Stomach (tissue), 9 donors: ENCODE results near the gene SPATA6L. TPM values are rescaled to one million over a fixed set of nuclear protein-coding genes. Genes with fewer than 3 reads are reported as not detected.
A peak's percentile ranks its signal among the peaks of the same experiment; 100 is the strongest.

Source experiments
- DNase-seq, 2 donors: peaks; one replicate each; pipeline versions ENCODE4 v3.0.0 to v3.0.0-alpha.2; 2013 to 2019
- H3K27ac ChIP-seq, 5 donors: fragments of 200-600 bp in 4 of 5; sonication (generic) in 4 of 5; one replicate each; pipeline ENCODE4 v1.5.1; 2013 to 2019; ENCODE audit warnings: mild to moderate bottlenecking in 1 of 5, moderate library complexity in 1 of 5
- H3K27me3 ChIP-seq, 3 donors: fragments of 200-600 bp; sonication (generic); one replicate each; pipeline ENCODE4 v1.5.1; 2017 to 2019; ENCODE audit warnings: mixed run types in 1 of 3
- H3K36me3 ChIP-seq, 4 donors: fragments of 200-600 bp; sonication (generic); 1 replicate in 3 of 4; 2 replicates in 1 of 4; pipeline ENCODE4 v1.5.1; 2016 to 2019
- H3K4me1 ChIP-seq, 4 donors: fragments of 200-600 bp; sonication (generic); one replicate each; pipeline ENCODE4 v1.5.1; 2016 to 2019
- H3K4me3 ChIP-seq, 4 donors: fragments of 200-600 bp; sonication (generic) in 3 of 4; one replicate each; pipeline ENCODE4 v1.5.1; 2016 to 2019; ENCODE audit warnings: mild to moderate bottlenecking in 1 of 4
- H3K9me3 ChIP-seq, 4 donors: fragments of 200-600 bp; sonication (generic); one replicate each; pipeline ENCODE4 v1.5.1; 2016 to 2019
- EP300 ChIP-seq: sonication (generic); formaldehyde crosslinking; IDR thresholded peaks from one replicate; pipeline ENCODE4 v1.6.1; 2017; ENCODE audit warnings: antibody characterized with exemption
- POLR2A ChIP-seq, 4 donors: fragments of 450-650 bp; IDR thresholded peaks; one replicate each; pipeline ENCODE4 v1.6.1; 2016; ENCODE audit warnings: antibody characterized with exemption in 4 of 4, control low read depth in 2 of 4, mild to moderate bottlenecking in 1 of 4, moderate library complexity in 1 of 4
- POLR2AphosphoS5 ChIP-seq, 3 donors: sonication (generic); formaldehyde crosslinking; IDR thresholded peaks; one replicate each; pipeline ENCODE4 v1.6.1; 2016; ENCODE audit warnings: antibody characterized with exemption in 3 of 3
- WGBS, 5 donors: extraction: QIAGEN DNeasy Blood & Tissue Kit in 3 of 5; methylation state at CpG; one replicate each; pipeline versions ENCODE4 v1.1.5 to v1.1.7; 2013 to 2018; 5-methylcytosine and 5-hydroxymethylcytosine counted together
- intact Hi-C: fragments of 100-400 bp; cut with DNase I; formaldehyde crosslinking; loops from one replicate; pipeline ENCODE4 v1.15.1; 2023; ENCODE audit warnings: low total_unique reads
- polyA plus RNA-seq, 3 donors: library from polyadenylated mRNA; stranded (reverse); fragments of 200-250 nt; gene quantifications; one replicate each; pipeline ENCODE4 v1.2.3, GENCODE V29; 2013
- total RNA-seq, 5 donors: library from RNA; depleted of rRNA; stranded (reverse); fragments of >200 nt; gene quantifications; one replicate each; pipeline versions ENCODE4 v1.1.0 to v1.2.3, GENCODE V29; 2014 to 2016
- TF ChIP-seq, protein P1 (sequence below), 7 experiments: fragments of 450-650 bp in 4 of 7; fragments of 200-600 bp in 3 of 7; sonication (generic) in 3 of 7; IDR thresholded peaks; one replicate each; pipeline ENCODE4 v1.5.1; 2016 to 2019; ENCODE audit warnings: antibody characterized with exemption in 7 of 7, control low read depth in 2 of 7, mild to moderate bottlenecking in 1 of 7
- donor health status: healthy with polysubstance abuse.
- donor health status: Bipolar disorder and iron deficiency.
- donor health status: healthy.

The SPATA6L gene
- total and polyA plus RNA-seq, 8 donors: 2.3 to 32.7 (median 5.4) TPM

DNA sequence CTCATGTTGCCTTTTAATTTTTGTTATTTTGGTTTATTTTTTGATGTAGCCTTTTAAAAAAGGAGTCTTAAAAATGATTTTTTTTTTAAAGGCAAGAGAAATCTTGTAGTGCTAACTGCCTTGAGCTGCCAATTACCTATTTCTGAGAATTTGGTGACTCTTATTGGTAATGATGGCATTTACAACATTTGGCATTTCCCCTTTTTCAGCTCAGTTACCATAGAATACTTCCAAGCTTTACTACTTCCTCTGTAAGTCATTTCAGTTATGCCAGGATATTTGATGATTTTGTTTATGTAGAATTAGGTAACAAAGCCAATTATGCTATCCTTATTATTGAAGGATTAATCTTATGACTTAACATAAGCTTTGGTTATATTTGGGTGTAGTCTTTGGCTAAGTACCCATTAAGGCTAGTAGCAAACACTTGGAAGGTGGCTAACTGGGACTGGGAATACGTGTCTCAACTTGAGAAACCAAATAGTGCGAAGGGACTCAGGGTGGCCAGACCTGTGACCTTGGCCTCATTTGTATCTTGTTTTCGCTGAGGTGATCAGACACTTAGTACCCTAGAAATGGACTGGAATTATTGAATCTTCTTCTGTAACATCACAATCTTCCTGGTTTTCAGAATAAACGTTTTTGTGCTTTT lies 40.8 kb upstream of the SPATA6L start:
- intact Hi-C loops: no loop called here
- Histone ChIP-seq H3K27ac (no peak overlapping the region), H3K36me3 (peaks cover 15 to 87% (median 79%) of the 10 kb centered on the region in 4 donors)

DNA sequence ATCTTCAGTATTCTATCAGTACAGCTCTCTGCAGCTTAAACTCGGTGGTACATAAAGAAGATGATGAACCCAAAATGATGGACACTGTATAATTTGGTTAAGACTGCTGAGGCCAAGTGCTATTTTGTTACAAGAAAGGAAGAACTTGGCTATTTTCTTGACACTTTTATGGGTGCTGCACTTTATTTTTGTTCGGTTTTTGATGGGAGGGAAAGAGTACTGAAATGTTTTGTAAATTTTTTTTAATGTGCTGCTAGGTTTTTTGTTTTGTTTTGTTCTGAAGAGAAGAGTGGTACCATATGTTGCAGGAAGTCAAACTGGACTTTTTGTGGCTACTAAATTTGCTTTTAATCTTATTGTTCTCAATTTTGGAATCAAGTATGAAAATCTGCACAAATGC lies 39.7 kb upstream of the SPATA6L start:
- H3K27ac ChIP-seq: peak overlapping the region in 1 of 5 donors; percentile 17
- H3K27me3 ChIP-seq: no peaks in the 10 kb centered on the region
- no peak for DNase-seq
- peaks cover 10 to 85% (median 77%) of the 10 kb centered on the region in 4 donors for H3K36me3 ChIP-seq
- intact Hi-C loops: no loop called here
- no peak overlapping the region for H3K4me3 ChIP-seq
- TF ChIP-seq POLR2A (IDR thresholded peaks at IDR 0.05) (no peak), POLR2AphosphoS5 (IDR thresholded peaks at IDR 0.05) (no peak), EP300 (no peak)
- TF ChIP-seq, protein P1, sequence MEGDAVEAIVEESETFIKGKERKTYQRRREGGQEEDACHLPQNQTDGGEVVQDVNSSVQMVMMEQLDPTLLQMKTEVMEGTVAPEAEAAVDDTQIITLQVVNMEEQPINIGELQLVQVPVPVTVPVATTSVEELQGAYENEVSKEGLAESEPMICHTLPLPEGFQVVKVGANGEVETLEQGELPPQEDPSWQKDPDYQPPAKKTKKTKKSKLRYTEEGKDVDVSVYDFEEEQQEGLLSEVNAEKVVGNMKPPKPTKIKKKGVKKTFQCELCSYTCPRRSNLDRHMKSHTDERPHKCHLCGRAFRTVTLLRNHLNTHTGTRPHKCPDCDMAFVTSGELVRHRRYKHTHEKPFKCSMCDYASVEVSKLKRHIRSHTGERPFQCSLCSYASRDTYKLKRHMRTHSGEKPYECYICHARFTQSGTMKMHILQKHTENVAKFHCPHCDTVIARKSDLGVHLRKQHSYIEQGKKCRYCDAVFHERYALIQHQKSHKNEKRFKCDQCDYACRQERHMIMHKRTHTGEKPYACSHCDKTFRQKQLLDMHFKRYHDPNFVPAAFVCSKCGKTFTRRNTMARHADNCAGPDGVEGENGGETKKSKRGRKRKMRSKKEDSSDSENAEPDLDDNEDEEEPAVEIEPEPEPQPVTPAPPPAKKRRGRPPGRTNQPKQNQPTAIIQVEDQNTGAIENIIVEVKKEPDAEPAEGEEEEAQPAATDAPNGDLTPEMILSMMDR (IDR thresholded peaks at IDR 0.05): no peak
- WGBS, 5 donors: 51 to 83% (median 60%) methylated on average over 2 of the region's 2 CpGs
- H3K9me3 ChIP-seq: no peaks in the 10 kb centered on the region
- peaks cover 0 to under 1% (median 0%) of the 10 kb centered on the region in 4 donors for H3K4me1 ChIP-seq

More for the DNA sequence above, 40.8 kb upstream of the SPATA6L start:
- no peaks in the 10 kb centered on the region for H3K9me3 ChIP-seq
- H3K27me3 ChIP-seq: no peaks in the 10 kb centered on the region
- WGBS, 5 donors: 68 to 83% (median 72%) methylated on average over 4 of the region's 4 CpGs
- no peak overlapping the region for H3K4me3 ChIP-seq
- H3K4me1 ChIP-seq: no peaks in the 10 kb centered on the region
- TF ChIP-seq POLR2A (IDR thresholded peaks at IDR 0.05) (no peak), EP300 (no peak), POLR2AphosphoS5 (IDR thresholded peaks at IDR 0.05) (no peak)
- TF ChIP-seq, protein P1 (IDR thresholded peaks at IDR 0.05): no peak
- no peak for DNase-seq

GRCh38 chr9:4704129-4704528 lies 37.8 kb upstream of the SPATA6L start:
- intact Hi-C loops: no loop called here
- peaks cover 5 to 88% (median 82%) of the 10 kb centered on the region in 4 donors for H3K36me3 ChIP-seq
- H3K27ac ChIP-seq: no peak overlapping the region
- TF ChIP-seq POLR2A (IDR thresholded peaks at IDR 0.05) (no peak), POLR2AphosphoS5 (IDR thresholded peaks at IDR 0.05) (no peak), EP300 (no peak)
- TF ChIP-seq, protein P1 (IDR thresholded peaks at IDR 0.05): no peak
- no peaks in the 10 kb centered on the region for H3K27me3 ChIP-seq
- H3K4me3 ChIP-seq: no peak overlapping the region
- 88 to 95% (median 91%) methylated on average over 2 of the region's 2 CpGs for WGBS, 5 donors
- DNase-seq: no peak
- peaks cover 0 to 14% (median 6%) of the 10 kb centered on the region in 4 donors for H3K4me1 ChIP-seq
- H3K9me3 ChIP-seq: no peaks in the 10 kb centered on the region

- intact Hi-C loops: no loop called here
- peaks cover 0 to 22% (median 7%) of the 10 kb centered on the region in 4 donors for H3K4me1 ChIP-seq
- peaks cover 5 to 93% (median 87%) of the 10 kb centered on the region in 4 donors for H3K36me3 ChIP-seq
- H3K27me3 ChIP-seq: no peaks in the 10 kb centered on the region
- DNase-seq: no peak
- no peak overlapping the region for H3K4me3 ChIP-seq
- TF ChIP-seq, protein P1 (IDR thresholded peaks at IDR 0.05): no peak
- TF ChIP-seq POLR2AphosphoS5 (IDR thresholded peaks at IDR 0.05) (no peak), POLR2A (IDR thresholded peaks at IDR 0.05) (no peak), EP300 (no peak)
- WGBS, 5 donors: 53 to 61% (median 58%) methylated on average over 1 of the region's 1 CpG
- H3K27ac ChIP-seq: no peak overlapping the region
- H3K9me3 ChIP-seq: no peaks in the 10 kb centered on the region
Observed at GRCh38 chr9:4701526-4701925, 35.2 kb upstream of the SPATA6L start.
